ENCODE measurements around the gene TCHP. TPM values are rescaled to one million over a fixed set of nuclear protein-coding genes. Genes with fewer than 3 reads are reported as not detected.

TCHP gene
- total and polyA plus RNA-seq, 2 of the 13 experiments (the other 11 are each of a cell fraction or from before 2014, with no cell fraction given): 6.7 to 12.2 TPM

DNA sequence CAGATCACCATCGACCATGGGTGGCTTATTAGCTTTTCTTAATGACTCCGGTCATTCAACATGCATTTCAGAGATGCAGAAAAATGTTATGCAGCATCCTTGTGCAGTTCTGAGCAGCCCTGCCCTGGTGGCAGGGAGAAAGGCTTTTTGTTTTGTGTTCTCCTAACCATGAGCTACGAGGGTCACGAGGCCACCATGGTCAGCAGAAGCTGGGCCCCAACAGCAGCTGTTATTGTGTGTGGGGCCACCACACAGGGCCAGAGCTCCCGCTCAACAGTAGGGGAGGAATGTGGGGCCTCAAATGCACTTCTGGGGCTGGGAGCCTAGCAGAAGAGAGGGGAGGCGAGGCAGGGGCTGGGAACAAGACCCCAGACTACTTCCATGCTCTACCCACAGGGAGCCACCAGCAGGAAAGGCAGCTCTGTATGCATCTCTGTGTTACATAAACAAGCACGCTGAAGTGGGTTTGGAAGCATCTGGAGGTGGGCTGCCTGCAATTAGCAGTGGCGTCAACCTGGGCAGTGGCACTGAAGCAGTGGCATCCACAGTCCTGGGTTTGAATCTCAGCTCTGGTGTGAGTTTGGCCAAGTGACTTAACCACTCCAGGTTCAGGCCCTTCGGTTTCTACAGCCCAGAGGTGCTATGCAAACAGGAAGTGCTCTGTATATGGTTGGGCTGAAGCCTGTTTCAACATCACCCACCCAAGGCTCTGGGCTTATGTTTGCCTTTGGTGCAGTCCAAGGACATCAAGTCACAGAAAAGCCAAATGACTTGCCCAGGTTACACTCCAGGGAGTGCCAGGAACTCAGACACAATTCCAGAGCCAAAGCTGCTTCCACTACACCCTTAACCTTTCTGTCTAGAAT, 36.0 kb upstream of the TCHP start (continued):
- TF ChIP-seq, protein P1, sequence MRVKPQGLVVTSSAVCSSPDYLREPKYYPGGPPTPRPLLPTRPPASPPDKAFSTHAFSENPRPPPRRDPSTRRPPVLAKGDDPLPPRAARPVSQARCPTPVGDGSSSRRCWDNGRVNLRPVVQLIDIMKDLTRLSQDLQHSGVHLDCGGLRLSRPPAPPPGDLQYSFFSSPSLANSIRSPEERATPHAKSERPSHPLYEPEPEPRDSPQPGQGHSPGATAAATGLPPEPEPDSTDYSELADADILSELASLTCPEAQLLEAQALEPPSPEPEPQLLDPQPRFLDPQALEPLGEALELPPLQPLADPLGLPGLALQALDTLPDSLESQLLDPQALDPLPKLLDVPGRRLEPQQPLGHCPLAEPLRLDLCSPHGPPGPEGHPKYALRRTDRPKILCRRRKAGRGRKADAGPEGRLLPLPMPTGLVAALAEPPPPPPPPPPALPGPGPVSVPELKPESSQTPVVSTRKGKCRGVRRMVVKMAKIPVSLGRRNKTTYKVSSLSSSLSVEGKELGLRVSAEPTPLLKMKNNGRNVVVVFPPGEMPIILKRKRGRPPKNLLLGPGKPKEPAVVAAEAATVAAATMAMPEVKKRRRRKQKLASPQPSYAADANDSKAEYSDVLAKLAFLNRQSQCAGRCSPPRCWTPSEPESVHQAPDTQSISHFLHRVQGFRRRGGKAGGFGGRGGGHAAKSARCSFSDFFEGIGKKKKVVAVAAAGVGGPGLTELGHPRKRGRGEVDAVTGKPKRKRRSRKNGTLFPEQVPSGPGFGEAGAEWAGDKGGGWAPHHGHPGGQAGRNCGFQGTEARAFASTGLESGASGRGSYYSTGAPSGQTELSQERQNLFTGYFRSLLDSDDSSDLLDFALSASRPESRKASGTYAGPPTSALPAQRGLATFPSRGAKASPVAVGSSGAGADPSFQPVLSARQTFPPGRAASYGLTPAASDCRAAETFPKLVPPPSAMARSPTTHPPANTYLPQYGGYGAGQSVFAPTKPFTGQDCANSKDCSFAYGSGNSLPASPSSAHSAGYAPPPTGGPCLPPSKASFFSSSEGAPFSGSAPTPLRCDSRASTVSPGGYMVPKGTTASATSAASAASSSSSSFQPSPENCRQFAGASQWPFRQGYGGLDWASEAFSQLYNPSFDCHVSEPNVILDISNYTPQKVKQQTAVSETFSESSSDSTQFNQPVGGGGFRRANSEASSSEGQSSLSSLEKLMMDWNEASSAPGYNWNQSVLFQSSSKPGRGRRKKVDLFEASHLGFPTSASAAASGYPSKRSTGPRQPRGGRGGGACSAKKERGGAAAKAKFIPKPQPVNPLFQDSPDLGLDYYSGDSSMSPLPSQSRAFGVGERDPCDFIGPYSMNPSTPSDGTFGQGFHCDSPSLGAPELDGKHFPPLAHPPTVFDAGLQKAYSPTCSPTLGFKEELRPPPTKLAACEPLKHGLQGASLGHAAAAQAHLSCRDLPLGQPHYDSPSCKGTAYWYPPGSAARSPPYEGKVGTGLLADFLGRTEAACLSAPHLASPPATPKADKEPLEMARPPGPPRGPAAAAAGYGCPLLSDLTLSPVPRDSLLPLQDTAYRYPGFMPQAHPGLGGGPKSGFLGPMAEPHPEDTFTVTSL (CRISPR knock-in tag; IDR thresholded peaks at IDR 0.05; ENCODE audit: borderline replicate concordance): peak; percentile 54; the same call in 1 of the 2 replicates
- TF ChIP-seq, protein P2, sequence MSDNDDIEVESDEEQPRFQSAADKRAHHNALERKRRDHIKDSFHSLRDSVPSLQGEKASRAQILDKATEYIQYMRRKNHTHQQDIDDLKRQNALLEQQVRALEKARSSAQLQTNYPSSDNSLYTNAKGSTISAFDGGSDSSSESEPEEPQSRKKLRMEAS (IDR thresholded peaks at IDR 0.05): peak; percentile 75
- no peak for TF ChIP-seq ZNF333 (CRISPR knock-in tag; IDR thresholded peaks at IDR 0.05; ENCODE audit: borderline replicate concordance)
- TF ChIP-seq, protein P3, sequence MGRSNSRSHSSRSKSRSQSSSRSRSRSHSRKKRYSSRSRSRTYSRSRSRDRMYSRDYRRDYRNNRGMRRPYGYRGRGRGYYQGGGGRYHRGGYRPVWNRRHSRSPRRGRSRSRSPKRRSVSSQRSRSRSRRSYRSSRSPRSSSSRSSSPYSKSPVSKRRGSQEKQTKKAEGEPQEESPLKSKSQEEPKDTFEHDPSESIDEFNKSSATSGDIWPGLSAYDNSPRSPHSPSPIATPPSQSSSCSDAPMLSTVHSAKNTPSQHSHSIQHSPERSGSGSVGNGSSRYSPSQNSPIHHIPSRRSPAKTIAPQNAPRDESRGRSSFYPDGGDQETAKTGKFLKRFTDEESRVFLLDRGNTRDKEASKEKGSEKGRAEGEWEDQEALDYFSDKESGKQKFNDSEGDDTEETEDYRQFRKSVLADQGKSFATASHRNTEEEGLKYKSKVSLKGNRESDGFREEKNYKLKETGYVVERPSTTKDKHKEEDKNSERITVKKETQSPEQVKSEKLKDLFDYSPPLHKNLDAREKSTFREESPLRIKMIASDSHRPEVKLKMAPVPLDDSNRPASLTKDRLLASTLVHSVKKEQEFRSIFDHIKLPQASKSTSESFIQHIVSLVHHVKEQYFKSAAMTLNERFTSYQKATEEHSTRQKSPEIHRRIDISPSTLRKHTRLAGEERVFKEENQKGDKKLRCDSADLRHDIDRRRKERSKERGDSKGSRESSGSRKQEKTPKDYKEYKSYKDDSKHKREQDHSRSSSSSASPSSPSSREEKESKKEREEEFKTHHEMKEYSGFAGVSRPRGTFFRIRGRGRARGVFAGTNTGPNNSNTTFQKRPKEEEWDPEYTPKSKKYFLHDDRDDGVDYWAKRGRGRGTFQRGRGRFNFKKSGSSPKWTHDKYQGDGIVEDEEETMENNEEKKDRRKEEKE (IDR thresholded peaks at IDR 0.05): no peak
- TF ChIP-seq, protein P4, sequence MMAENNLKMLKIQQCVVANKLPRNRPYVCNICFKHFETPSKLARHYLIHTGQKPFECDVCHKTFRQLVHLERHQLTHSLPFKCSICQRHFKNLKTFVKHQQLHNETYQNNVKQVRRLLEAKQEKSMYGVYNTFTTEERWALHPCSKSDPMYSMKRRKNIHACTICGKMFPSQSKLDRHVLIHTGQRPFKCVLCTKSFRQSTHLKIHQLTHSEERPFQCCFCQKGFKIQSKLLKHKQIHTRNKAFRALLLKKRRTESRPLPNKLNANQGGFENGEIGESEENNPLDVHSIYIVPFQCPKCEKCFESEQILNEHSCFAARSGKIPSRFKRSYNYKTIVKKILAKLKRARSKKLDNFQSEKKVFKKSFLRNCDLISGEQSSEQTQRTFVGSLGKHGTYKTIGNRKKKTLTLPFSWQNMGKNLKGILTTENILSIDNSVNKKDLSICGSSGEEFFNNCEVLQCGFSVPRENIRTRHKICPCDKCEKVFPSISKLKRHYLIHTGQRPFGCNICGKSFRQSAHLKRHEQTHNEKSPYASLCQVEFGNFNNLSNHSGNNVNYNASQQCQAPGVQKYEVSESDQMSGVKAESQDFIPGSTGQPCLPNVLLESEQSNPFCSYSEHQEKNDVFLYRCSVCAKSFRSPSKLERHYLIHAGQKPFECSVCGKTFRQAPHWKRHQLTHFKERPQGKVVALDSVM (CRISPR knock-in tag; IDR thresholded peaks at IDR 0.05): 0 out of 2 replicates have a peak, but pooled peaks have one; percentile 44
- TF ChIP-seq HOXD1 (CRISPR knock-in tag; IDR thresholded peaks at IDR 0.05): no peak
- TF ChIP-seq RCOR2 (CRISPR knock-in tag; IDR thresholded peaks at IDR 0.05): peak; percentile 89
- TF ChIP-seq ZFY (CRISPR knock-in tag; IDR thresholded peaks at IDR 0.05): peak; percentile 46
- TF ChIP-seq HMG20B (CRISPR knock-in tag; conservative IDR thresholded peaks at IDR 0.05): peak; percentile 86
- no peak for TF ChIP-seq ZNF251 (CRISPR knock-in tag; IDR thresholded peaks at IDR 0.05)
- TF ChIP-seq BCL6 (CRISPR knock-in tag; IDR thresholded peaks at IDR 0.05): peak; percentile 80
- no peak for TF ChIP-seq ZNF329 (CRISPR knock-in tag; IDR thresholded peaks at IDR 0.05; ENCODE audit: low read depth)
- peak; percentile 59 for TF ChIP-seq ZNF781 (CRISPR knock-in tag; IDR thresholded peaks at IDR 0.05; ENCODE audit: borderline replicate concordance, not compliant biosample characterization)

Data from HepG2 (cell line).